HepG2 (cell line): Measurements from ENCODE around the gene DSTN. TPM values are rescaled to one million over a fixed set of nuclear protein-coding genes. Genes with fewer than 3 reads are reported as not detected.

Source experiments
- FOXP1 ChIP-seq, 2 experiments: fragments of 450-650 bp in 1 of 2; IDR thresholded peaks; 2 replicates each; pipeline ENCODE4 v1.6.1; 2017 to 2018; ENCODE audit warnings: antibody characterized with exemption in 1 of 2
- GABPA ChIP-seq, 2 experiments: IDR thresholded peaks; 2 replicates each; pipeline ENCODE4 v1.6.1; 2011 to 2016; ENCODE audit warnings: low read depth in 2 of 2, low read length in 1 of 2, missing biosample characterization in 1 of 2, missing genetic modification characterization in 1 of 2
- HDAC1 ChIP-seq: sonication (generic); formaldehyde crosslinking; IDR thresholded peaks from 2 replicates; pipeline ENCODE4 v1.5.1; 2020; ENCODE audit warnings: mild to moderate bottlenecking, missing genetic modification reagents
- HNRNPLL ChIP-seq: fragments of 200-400 bp; formaldehyde crosslinking; IDR thresholded peaks from 2 replicates; pipeline ENCODE4 v1.6.1; 2017; ENCODE audit warnings: mild to moderate bottlenecking, low read depth, low read length; ENCODE audit not compliant: poor library complexity, severe bottlenecking
- IRX3 ChIP-seq: sonication (generic); formaldehyde crosslinking; IDR thresholded peaks from 2 replicates; pipeline ENCODE4 v1.8.1; 2023; ENCODE audit warnings: mild to moderate bottlenecking, low read depth, missing genetic modification reagents, borderline replicate concordance
- KLF15 ChIP-seq: sonication (generic); formaldehyde crosslinking; IDR thresholded peaks from 2 replicates; pipeline ENCODE4 v1.8.1; 2023; ENCODE audit warnings: borderline replicate concordance, mild to moderate bottlenecking, inconsistent platforms, missing genetic modification reagents, mixed read lengths
- NFKB2 ChIP-seq: sonication (generic); formaldehyde crosslinking; IDR thresholded peaks from 2 replicates; pipeline ENCODE4 v1.4.0; 2020; ENCODE audit warnings: missing genetic modification reagents, borderline replicate concordance
- PHF8 ChIP-seq: sonication (generic); formaldehyde crosslinking; IDR thresholded peaks from 2 replicates; pipeline ENCODE4 v1.5.0; 2020; ENCODE audit warnings: missing genetic modification reagents
- SAFB2 ChIP-seq: sonication (generic); formaldehyde crosslinking; IDR thresholded peaks from 2 replicates; pipeline ENCODE4 v1.5.1; 2020; ENCODE audit warnings: missing genetic modification reagents, low read depth, mild to moderate bottlenecking, borderline replicate concordance
- SRY ChIP-seq: sonication (generic); formaldehyde crosslinking; IDR thresholded peaks from 2 replicates; pipeline ENCODE4 v1.8.0; 2022; ENCODE audit warnings: mild to moderate bottlenecking, missing genetic modification reagents
- TSC22D2 ChIP-seq: sonication (generic); formaldehyde crosslinking; IDR thresholded peaks from 2 replicates; pipeline ENCODE4 v1.5.1; 2020; ENCODE audit warnings: missing genetic modification reagents, mild to moderate bottlenecking, borderline replicate concordance
- ZNF225 ChIP-seq: sonication (generic); formaldehyde crosslinking; IDR thresholded peaks from 2 replicates; pipeline ENCODE4 v1.4.0; 2020; ENCODE audit warnings: mild to moderate bottlenecking, missing genetic modification reagents
- ZNF343 ChIP-seq: sonication (generic); formaldehyde crosslinking; IDR thresholded peaks from 2 replicates; pipeline ENCODE4 v1.4.0; 2020; ENCODE audit warnings: mild to moderate bottlenecking, missing genetic modification reagents
- ZNF431 ChIP-seq: sonication (generic); formaldehyde crosslinking; IDR thresholded peaks from 2 replicates; pipeline ENCODE4 v1.9.0; 2022; ENCODE audit warnings: missing genetic modification reagents, low read depth, mild to moderate bottlenecking, borderline replicate concordance
- ZNF850 ChIP-seq: sonication (generic); formaldehyde crosslinking; conservative IDR thresholded peaks from 2 replicates; pipeline ENCODE4 v1.9.0; 2021; ENCODE audit warnings: mild to moderate bottlenecking, missing genetic modification reagents
- polyA plus RNA-seq, 8 experiments: library from polyadenylated mRNA; depleted of rRNA in 3 of 8; stranded (reverse) in 7 of 8; unstranded in 1 of 8; fragments of >200 nt; fragmentation: Illumina TruSeq in 4 of 8; extraction: Trizol in 4 of 8; gene quantifications; 2 replicates each; pipeline versions ENCODE4 v1.2.1 to v1.2.3, GENCODE V29; 2011 to 2016; ENCODE audit warnings: low read depth in 4 of 8, missing spikeins in 1 of 8, mixed read lengths in 1 of 8; ENCODE audit not compliant: insufficient read depth in 1 of 8
- total RNA-seq, 5 experiments: library from RNA; depleted of rRNA; stranded (reverse); fragments of >200 nt; fragmentation: Illumina TruSeq; extraction: Trizol; gene quantifications; 2 replicates each; pipeline ENCODE4 v1.2.3, GENCODE V29; 2016; ENCODE audit warnings: low read depth in 1 of 5
- TF ChIP-seq, protein P1 (sequence below): sonication (generic); formaldehyde crosslinking; IDR thresholded peaks from 2 replicates; pipeline ENCODE4 v1.8.1; 2023; ENCODE audit warnings: mild to moderate bottlenecking, missing genetic modification reagents, borderline replicate concordance
- TF ChIP-seq, protein P2 (sequence below): sonication (generic); formaldehyde crosslinking; IDR thresholded peaks from 2 replicates; pipeline ENCODE4 v1.4.0; 2020; ENCODE audit warnings: mild to moderate bottlenecking, missing genetic modification reagents
- TF ChIP-seq, protein P3 (sequence below): sonication (generic); formaldehyde crosslinking; IDR thresholded peaks from 2 replicates; pipeline ENCODE4 v1.4.0; 2020; ENCODE audit warnings: missing genetic modification reagents
- TF ChIP-seq, protein P4 (sequence below): IDR thresholded peaks from 2 replicates; pipeline ENCODE4 v1.6.1; 2016; ENCODE audit warnings: low read depth, control low read depth
- TF ChIP-seq, protein P5 (sequence below): sonication (generic); formaldehyde crosslinking; IDR thresholded peaks from 2 replicates; pipeline ENCODE4 v1.8.0; 2022; ENCODE audit warnings: mild to moderate bottlenecking, missing genetic modification reagents, moderate library complexity
- TF ChIP-seq, protein P6 (sequence below): sonication (generic); formaldehyde crosslinking; IDR thresholded peaks from 2 replicates; pipeline ENCODE4 v1.4.0; 2020; ENCODE audit warnings: missing genetic modification reagents

DSTN gene
- total and polyA plus RNA-seq, 2 of the 13 experiments (the other 11 are each of a cell fraction or from before 2014, with no cell fraction given), result 27.6 to 106 TPM

DNA sequence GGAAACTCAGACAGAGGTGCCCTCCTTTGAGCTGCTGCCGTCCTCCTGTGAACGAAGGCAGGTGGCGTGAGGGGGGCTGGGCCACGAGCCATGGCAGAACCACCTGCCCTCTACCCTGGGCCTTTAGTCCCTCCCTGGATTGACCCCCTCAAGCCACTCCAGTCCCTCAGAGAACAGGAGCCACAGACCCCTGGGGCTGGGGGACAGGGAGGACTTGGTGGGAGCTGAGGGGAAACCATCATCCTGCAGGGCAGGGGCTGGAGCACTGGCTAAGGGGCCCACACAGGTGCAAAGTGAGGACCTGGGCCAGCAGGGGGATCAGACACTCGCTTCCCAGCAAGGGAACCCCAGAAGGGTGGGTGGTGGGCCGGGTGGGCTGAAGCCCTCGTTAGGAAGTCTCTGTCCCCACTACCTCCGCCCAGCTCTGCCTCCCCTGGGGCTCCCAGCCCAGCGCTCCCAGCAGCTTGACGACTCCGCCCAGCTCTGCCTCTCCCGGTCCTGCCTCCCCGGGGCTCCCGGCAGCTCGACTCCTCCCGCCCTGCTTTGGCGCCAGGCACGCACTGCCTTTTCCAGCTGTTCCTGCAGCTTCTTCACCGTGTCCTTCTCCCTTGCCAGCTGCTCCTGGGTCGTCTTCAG, 44.4 kb downstream of the DSTN start (continued):
- TF ChIP-seq HNRNPLL (peak; percentile 42), SAFB2 (CRISPR knock-in tag) (no peak), ZNF343 (CRISPR knock-in tag) (no peak), HDAC1 (CRISPR knock-in tag) (no peak), KLF15 (CRISPR knock-in tag) (no peak), ZNF850 (CRISPR knock-in tag) (no peak), PHF8 (no peak), ZNF225 (CRISPR knock-in tag) (no peak), IRX3 (no peak), FOXP1 (IDR thresholded peaks at IDR 0.05) (no peak), FOXP1 (CRISPR knock-in tag; IDR thresholded peaks at IDR 0.05) (no peak), GABPA (IDR thresholded peaks at IDR 0.05; ENCODE audit: low read depth, low read length) (no peak), GABPA (CRISPR knock-in tag; IDR thresholded peaks at IDR 0.05; ENCODE audit: low read depth) (no peak), ZNF431 (CRISPR knock-in tag) (no peak), NFKB2 (CRISPR knock-in tag) (peak; percentile 20; the same call in 1 of the 2 replicates), SRY (no peak), TSC22D2 (no peak)
- TF ChIP-seq, protein P1, sequence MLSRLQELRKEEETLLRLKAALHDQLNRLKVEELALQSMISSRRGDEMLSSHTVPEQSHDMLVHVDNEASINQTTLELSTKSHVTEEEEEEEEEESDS, result no peak
- TF ChIP-seq, protein P2, sequence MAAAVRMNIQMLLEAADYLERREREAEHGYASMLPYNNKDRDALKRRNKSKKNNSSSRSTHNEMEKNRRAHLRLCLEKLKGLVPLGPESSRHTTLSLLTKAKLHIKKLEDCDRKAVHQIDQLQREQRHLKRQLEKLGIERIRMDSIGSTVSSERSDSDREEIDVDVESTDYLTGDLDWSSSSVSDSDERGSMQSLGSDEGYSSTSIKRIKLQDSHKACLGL (CRISPR knock-in tag), result no peak
- TF ChIP-seq, protein P3, sequence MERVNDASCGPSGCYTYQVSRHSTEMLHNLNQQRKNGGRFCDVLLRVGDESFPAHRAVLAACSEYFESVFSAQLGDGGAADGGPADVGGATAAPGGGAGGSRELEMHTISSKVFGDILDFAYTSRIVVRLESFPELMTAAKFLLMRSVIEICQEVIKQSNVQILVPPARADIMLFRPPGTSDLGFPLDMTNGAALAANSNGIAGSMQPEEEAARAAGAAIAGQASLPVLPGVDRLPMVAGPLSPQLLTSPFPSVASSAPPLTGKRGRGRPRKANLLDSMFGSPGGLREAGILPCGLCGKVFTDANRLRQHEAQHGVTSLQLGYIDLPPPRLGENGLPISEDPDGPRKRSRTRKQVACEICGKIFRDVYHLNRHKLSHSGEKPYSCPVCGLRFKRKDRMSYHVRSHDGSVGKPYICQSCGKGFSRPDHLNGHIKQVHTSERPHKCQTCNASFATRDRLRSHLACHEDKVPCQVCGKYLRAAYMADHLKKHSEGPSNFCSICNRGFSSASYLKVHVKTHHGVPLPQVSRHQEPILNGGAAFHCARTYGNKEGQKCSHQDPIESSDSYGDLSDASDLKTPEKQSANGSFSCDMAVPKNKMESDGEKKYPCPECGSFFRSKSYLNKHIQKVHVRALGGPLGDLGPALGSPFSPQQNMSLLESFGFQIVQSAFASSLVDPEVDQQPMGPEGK (CRISPR knock-in tag), result no peak
- TF ChIP-seq, protein P4, sequence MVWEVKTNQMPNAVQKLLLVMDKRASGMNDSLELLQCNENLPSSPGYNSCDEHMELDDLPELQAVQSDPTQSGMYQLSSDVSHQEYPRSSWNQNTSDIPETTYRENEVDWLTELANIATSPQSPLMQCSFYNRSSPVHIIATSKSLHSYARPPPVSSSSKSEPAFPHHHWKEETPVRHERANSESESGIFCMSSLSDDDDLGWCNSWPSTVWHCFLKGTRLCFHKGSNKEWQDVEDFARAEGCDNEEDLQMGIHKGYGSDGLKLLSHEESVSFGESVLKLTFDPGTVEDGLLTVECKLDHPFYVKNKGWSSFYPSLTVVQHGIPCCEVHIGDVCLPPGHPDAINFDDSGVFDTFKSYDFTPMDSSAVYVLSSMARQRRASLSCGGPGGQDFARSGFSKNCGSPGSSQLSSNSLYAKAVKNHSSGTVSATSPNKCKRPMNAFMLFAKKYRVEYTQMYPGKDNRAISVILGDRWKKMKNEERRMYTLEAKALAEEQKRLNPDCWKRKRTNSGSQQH, result no peak
- TF ChIP-seq, protein P5, sequence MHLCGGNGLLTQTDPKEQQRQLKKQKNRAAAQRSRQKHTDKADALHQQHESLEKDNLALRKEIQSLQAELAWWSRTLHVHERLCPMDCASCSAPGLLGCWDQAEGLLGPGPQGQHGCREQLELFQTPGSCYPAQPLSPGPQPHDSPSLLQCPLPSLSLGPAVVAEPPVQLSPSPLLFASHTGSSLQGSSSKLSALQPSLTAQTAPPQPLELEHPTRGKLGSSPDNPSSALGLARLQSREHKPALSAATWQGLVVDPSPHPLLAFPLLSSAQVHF (CRISPR knock-in tag), result no peak
- TF ChIP-seq, protein P6, sequence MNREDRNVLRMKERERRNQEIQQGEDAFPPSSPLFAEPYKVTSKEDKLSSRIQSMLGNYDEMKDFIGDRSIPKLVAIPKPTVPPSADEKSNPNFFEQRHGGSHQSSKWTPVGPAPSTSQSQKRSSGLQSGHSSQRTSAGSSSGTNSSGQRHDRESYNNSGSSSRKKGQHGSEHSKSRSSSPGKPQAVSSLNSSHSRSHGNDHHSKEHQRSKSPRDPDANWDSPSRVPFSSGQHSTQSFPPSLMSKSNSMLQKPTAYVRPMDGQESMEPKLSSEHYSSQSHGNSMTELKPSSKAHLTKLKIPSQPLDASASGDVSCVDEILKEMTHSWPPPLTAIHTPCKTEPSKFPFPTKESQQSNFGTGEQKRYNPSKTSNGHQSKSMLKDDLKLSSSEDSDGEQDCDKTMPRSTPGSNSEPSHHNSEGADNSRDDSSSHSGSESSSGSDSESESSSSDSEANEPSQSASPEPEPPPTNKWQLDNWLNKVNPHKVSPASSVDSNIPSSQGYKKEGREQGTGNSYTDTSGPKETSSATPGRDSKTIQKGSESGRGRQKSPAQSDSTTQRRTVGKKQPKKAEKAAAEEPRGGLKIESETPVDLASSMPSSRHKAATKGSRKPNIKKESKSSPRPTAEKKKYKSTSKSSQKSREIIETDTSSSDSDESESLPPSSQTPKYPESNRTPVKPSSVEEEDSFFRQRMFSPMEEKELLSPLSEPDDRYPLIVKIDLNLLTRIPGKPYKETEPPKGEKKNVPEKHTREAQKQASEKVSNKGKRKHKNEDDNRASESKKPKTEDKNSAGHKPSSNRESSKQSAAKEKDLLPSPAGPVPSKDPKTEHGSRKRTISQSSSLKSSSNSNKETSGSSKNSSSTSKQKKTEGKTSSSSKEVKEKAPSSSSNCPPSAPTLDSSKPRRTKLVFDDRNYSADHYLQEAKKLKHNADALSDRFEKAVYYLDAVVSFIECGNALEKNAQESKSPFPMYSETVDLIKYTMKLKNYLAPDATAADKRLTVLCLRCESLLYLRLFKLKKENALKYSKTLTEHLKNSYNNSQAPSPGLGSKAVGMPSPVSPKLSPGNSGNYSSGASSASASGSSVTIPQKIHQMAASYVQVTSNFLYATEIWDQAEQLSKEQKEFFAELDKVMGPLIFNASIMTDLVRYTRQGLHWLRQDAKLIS (CRISPR knock-in tag), result no peak
